HEK293 (cell line): ENCODE data around the gene PCP2.

Experiments
- KLF10 ChIP-seq: fragments of 450-650 bp; IDR thresholded peaks from 2 replicates; pipeline ENCODE4 v1.5.1; 2018; ENCODE audit warnings: missing biosample characterization, mild to moderate bottlenecking, missing genetic modification characterization
- SCRT2 ChIP-seq: fragments of 450-650 bp; formaldehyde crosslinking; IDR thresholded peaks from 2 replicates; pipeline ENCODE4 v1.5.1; 2016; ENCODE audit warnings: missing biosample characterization, missing genetic modification characterization
- ZNF704 ChIP-seq: fragments of 450-650 bp; formaldehyde crosslinking; IDR thresholded peaks from 2 replicates; pipeline ENCODE4 v1.5.1; 2016; ENCODE audit warnings: missing biosample characterization, missing genetic modification characterization
- ZNF747 ChIP-seq: fragments of 450-650 bp; formaldehyde crosslinking; IDR thresholded peaks from 2 replicates; pipeline ENCODE4 v1.5.1; 2016; ENCODE audit warnings: missing biosample characterization, missing genetic modification characterization

- TF ChIP-seq ZNF747 (tag by site-specific recombination) = no peak
- TF ChIP-seq SCRT2 (tag by site-specific recombination) = no peak
- TF ChIP-seq ZNF704 = no peak
- TF ChIP-seq KLF10 (tag by site-specific recombination) = no peak
These were observed 35.3 kb downstream of the PCP2 start for GRCh38 chr19:7598180-7598579.
